HG03095 (cell line): ENCODE data around the gene MITF.

ENCODE experiments used
- ATAC-seq: cut with Tn5 transposase; IDR thresholded peaks from one replicate; pipeline ENCODE4 v1.9.1; 2021; ENCODE audit warnings: moderate library complexity; ENCODE audit not compliant: unreplicated experiment

MITF gene

DNA sequence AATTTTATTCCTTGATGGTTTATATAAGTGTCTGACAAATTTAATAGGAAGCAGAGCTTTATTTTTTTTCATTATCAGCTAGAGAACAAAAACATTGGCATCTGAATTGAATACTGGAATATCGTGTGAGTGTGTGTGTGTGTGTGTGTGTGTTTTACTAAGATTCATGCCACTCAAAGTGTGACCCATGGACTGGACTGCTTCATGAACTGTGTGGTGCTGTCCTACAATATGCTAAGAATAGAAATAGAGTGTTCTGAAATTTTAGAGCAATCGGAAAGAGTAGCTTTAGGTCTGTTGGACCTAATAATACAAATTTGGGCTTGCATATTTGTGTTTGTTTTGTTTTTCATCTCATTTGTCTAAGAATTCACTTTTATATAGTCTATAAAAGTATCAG is 89.6 kb downstream of the MITF start:
- ATAC-seq = no peak

DNA sequence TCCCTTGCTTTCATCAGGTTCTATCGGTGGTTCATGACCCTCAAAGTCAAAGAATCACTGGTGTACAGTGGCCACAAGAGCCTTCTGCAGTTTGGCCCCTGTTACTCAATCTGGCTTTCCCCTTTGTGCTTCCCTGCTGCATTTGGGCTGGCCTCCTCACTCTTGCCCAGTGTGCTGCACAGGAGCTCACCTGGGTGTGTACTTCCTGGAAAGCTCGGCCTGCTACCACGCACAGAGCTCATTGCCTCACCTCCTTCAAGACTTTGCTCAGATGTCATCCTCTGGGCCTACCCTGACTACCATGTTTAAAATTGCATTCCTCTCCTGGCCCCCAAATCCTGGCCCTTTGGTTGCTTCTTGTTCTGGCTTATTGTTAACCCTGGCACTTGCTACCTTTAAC is 90.9 kb downstream of the MITF start:
- ATAC-seq = no peak

DNA sequence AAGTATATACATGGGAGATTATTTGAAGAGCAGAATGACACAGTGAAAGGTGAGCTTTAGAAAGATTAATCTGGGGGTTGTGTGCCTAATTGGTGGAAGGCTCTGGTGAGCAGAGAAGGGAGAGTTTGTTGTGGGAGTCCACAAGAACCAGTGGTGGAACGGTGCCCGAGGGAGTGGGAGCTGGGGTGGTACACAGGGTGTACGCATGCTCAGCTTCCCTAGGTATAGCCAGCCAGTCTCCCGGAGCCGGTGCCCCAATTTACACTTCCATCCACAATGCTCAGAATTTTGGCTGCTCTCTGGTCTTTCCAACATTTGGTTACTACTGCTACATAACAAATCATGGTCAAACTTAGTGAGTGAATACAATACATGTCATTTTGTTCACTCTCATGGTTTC is 92.5 kb downstream of the MITF start:
- no peak for ATAC-seq

DNA sequence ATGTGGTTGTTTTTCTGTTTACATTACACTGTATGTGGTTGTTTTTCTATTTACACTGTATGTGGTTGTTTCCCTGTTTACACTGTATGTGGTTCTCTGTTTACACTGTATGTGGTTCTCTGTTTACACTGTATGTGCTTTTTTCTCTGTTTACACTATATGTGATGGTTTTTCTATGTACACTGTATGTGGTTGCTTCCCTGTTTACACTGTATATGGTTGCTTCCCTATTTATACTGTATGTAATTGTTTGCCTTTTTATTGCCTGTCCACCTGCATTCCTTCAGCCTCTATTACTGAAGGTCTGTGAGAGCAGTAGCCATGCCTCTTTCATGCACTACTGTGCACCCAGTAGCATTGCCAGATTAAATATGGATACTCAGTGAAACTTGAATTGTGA is 94.3 kb downstream of the MITF start:
- no peak for ATAC-seq

DNA sequence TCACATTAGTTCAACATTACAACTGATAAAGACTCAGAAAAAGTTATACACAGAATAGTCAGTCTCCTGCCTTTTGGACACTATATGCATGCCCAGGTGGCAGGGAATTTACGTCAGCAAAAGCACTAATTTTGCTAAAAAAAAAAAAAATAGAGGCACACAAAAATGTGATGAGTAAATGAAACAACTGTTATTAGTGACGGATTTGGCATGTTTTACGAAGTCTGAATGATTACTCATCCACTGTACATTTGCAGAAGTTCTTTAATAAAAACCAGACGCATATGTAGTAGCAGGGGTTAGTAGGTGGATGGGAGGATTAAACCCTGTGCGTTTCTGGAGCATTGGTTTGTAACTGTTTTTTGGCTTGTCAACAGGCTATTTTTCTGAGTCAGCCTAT is 99.0 kb downstream of the MITF start:
- no peak for ATAC-seq

DNA sequence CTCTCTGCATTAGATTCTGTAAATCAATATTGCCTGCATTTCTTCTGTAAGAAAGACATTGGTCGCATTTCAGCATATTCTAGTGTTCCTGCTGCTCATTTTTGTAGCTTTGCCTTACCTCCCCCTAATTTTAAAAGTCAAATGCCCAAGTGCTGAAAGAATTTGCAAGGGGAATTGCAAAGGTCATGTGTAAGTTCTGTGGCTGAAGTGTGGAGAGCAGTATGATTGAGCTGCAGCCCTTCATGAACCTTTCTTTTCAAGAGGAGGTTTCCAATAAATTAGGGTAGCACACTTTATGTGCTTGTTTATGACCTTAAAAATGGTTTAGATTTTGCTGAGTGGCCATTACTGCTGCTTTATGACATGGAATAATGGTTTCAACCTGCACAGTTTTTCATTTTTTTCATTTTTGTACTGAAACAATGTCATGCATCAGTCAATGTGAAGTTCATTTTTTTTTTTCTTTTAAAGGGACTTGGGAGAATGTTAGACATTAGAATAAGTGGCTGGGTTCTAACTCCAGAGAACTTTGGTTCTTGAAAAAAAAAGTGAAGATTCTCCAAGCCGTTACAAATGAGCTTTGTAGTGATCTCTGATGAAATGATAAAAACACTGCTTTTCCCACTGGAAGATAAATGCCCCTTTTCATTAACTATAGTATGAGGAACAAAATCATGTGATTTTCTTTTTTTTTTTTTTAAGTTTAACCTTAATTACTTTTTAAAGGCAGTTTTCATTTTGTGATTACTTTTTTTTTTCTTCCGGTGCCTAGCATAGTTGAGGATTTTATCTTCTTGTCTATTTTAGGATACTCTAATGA is 99.6 kb downstream of the MITF start:
- no peak for ATAC-seq

DNA sequence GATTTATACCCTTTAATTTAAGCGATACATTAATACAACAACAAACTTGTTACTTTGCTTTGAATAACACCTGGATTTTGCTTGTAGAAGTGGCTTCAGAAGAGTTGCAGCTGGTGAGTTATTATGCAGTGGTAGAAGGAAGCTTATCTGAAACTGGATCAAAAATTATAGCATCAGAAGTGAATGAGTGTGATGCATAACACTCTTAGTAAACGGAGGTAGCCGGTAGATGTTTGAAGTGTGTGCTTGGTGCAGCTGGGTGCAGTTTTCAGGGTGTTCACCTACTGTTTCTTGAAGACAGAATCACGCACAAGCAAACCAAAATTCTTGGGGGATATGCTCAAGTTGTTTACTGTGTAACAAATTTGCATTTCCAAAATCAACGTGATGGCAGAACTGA is 103.1 kb downstream of the MITF start:
- no peak for ATAC-seq

DNA sequence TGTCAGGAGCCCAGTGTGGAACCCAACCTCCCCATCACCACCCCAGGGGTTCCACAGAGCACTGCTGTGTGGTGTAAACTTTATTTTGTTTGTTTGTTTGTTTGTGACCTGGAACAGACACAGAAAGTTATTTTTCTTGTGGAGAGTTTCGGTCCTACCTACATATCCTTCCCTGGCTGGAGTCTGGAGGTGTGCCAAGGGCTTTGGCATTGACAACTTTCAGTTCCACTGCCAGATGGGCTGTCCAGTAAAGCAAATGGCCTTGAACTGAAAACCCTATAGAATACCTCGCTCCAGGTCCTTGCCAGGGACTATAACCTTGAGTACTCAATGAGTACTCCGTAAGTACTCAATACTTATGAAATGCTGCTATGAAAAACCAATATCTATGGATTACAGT is 103.5 kb downstream of the MITF start:
- ATAC-seq = no peak

DNA sequence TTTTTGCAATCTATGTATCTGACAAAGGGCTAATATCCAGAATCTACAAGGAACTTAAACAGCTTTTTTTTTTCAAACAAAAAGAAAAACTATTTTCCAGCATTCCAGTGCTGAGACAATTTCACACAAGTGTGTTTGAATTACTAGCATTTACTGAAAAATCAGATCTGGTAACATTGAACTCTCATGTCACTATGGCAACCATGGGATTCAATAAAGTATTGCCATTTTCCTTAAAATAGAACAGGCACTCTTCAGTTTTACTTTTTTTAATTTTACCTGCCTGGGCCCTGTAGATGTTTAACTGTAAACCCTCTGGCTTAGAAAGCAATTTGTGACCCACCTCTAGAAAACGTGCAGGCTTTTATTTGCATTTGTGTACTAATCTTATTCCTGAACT is 105.4 kb downstream of the MITF start:
- no peak for ATAC-seq

DNA sequence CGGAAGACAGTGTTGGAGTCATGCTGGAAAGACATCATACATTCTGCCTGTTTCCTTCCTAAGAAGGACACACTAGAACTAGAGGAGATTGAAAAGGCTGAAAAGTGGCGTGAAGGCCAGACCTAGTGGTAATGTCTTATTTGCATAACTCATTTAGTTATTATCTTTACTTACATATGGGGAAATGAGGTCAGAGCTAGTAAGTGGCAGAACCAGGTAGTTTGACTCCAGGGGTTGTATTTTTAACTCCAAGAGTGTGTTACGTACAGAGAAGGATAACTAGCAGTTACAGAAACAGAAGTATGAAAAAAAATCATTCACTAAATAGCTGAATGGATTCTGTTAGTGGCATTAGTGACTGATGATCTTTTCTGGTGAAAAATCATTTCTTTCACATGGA is 108.0 kb downstream of the MITF start:
- no peak for ATAC-seq

DNA sequence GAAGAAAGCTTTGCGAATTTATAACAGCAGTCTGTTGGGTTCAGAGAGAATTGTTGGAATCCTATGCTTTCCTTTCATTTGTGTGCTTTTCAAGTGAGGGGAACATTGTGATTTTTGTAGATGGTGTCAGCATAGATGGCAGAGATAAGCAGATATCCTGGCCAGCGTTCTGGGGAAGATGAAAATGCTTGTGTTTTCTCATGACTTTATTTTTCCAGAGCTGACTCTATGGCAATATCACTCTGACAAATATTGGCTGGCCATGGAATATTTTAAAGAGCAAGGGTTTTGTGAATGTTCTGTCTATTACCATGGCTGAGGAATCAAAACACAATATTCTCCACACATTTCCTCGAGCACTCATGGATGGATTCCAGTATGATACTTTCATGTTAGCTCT is 108.8 kb downstream of the MITF start:
- no peak for ATAC-seq

DNA sequence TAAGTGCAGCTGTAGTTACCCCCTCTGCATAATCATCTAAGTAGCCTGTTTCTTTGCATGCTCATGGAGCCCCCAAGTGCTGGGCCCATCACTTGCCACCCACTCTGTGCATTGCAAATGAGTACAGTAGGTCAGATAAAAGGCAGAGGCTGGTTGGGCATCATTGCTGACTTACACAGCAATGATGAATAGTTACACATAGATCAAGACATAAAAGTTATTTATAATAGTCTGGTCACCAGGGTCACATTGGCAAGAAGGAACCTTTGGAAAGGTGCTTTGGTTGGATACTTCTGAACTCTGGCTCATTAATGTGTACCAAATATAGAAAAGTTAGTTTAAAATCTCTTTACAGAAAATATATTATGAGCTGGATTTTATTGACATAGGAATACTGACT is 111.6 kb downstream of the MITF start:
- ATAC-seq = no peak

DNA sequence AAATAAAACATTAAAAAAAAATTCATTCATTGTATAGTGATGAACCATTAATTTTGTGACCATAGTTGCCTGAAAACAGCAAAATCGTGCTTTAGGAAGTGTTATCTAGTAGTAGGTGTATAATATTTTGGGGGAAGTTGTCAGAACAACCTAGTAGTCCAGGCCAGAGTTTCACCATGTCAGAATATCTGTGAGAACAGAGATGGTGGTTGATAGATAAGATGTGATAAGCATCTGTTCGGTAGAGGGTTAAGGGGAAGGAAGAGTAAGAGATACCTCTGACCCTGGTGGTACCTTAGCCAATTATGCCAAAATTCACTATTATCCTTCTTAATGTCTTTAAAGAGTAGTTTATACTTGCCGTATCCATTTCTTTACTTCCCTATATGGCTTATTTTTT is 113.8 kb downstream of the MITF start:
- no peak for ATAC-seq

DNA sequence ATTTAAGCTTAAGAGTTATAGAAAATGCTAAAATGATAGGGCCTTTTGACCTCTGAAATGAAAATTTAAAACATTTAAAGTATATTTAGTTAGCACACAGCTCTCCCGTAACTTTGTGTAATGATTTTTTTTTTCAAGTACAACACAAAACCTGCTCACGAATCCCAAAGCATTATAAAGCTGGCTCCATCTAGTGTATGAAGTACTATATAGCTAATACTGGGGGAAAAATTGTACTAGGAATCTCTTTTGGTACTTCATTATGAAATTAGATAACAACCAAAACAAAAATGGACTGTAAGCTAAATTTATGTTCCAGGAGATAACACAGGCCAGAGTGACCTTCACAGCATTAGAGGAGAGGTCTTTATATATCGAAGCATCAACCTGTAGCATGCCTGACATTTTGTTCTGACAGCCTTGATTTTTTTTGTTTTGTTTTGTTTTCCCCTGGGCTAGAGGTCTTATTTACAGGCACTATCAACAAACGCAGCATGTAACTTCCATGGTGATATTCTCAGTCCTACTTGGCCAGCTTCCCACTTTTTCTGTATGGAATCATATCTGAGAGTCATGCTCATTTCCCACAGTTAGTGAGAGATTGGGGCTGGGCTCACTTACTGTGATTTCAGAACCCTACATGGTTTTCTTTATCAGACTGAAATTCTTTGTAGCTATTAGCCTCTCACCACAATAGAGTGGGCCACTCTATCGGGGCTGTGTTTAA is 116.3 kb downstream of the MITF start:
- no peak for ATAC-seq

DNA sequence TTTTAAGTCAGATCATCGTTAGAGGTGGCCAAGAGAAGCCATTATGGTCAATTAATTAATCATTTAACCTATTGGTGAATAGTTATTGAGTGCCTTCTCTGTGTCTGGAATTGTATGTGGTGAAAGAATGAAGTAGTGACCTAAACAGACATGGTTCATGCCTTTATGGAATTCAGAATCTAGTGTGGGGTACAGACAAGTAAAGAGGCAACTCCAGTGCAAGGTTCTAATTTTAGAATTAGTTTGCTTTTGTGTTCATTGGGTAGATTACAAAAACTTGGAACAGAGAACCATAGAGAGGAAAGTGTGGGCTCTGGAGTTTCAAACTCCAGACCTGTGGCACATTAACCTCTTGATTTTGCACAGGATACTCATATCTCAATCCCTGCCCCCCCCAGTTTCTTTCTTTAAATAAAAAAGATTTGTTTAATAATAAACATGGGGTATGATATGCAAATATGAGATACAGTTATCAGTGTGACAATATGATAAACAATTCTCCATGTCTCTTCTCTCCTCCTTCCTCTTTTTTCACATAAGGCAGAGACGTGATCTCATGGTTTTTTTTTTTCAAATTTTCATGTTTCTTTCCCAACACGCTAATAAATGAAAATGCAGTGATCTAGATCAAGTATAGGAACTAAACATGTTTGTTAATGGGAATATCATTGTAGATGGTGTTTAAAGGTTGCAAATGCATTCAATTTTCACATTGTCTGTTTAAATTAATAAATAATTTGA is 117.9 kb downstream of the MITF start:
- no peak for ATAC-seq

DNA sequence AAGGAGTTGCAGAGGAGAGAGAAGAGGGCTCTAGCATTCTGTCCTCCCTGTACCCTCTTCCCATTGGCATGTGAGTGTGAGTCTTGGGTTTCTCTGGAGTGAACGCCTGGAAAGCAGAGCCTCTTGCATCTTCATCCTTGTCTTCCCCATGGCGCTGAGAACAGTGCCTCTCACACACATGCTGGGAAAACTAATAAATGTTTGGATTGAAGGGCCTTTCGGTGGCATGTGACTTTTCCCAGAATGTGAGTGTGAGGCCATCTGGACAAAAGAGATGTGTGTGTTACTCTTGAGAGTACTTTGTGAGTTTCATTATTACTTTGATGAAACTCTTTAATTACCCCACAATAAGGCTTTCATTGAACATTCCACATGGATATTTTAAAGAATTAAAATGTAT is 122.3 kb downstream of the MITF start:
- no peak for ATAC-seq

DNA sequence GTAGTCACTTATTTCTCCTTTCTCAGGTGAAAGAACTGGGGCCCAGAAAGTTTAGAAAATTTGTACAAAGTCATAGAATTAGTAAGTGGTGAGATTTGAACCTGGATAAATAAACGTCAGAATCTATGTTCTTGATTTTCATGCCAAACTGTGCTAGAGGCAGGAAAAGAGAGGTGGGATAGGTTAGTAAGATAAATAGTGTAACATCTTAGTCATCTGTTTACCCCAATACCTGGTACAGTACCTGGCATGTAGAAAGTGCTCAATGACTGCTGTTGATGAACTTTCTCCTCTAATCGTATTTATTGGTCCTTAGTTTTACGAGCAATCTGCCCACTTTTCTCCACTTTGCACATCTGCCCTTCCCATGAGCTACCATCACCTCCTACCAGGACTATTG is 124.9 kb downstream of the MITF start:
- ATAC-seq = no peak

DNA sequence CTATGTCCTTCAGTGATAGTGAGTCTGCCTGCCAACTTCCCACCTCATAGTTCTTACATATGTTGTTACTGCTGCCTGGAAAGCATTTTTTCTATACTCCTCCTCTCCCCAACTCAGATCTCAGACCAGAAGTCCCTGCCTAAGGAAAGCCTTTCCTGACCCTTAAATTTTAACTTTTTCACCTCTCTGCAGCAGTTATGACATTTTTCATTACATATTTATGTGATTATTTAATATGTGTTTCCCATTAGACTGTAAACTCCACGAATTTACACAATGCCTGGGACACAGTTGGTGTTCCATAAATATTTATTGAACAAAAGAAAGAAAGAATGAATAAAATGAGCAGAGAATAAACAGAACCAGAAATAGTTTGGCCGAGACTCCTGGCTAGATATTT is 125.5 kb downstream of the MITF start:
- no peak for ATAC-seq

DNA sequence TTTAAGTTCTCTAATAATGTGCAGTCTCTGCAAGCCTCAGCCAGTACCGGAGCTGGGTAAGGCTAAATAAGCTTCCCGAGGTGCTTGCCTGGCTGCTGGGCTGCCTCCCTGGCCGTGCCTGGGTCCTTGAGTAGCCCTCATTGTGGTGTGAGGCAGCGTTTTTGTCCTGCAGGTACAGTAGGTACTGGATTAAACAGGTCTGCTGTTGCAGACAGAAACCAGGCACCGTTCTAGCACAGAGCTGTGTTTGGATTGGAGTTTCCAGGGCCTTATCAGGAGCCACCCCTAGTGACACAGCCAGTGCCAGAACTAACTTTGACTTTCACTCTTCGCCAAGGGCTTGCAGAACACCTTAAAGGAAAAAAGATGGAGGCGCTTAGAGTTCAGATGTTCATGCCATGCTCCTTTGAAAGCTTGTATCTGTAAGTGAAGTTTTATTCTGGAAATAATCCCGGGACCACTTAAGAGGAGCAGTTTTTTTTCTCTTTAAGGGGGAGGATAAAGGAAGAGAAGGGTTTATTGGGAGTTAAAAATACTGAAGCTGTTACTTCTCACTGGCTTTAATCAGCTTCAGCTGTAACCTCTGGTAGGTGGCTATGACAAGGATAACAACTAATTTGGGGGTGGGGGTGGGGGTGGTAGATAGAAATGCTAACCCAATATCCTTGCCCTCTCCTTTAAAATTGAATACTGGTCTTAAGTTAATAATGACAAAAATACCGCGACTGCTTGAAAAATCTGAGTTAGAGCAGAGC is 126.8 kb downstream of the MITF start:
- no peak for ATAC-seq

DNA sequence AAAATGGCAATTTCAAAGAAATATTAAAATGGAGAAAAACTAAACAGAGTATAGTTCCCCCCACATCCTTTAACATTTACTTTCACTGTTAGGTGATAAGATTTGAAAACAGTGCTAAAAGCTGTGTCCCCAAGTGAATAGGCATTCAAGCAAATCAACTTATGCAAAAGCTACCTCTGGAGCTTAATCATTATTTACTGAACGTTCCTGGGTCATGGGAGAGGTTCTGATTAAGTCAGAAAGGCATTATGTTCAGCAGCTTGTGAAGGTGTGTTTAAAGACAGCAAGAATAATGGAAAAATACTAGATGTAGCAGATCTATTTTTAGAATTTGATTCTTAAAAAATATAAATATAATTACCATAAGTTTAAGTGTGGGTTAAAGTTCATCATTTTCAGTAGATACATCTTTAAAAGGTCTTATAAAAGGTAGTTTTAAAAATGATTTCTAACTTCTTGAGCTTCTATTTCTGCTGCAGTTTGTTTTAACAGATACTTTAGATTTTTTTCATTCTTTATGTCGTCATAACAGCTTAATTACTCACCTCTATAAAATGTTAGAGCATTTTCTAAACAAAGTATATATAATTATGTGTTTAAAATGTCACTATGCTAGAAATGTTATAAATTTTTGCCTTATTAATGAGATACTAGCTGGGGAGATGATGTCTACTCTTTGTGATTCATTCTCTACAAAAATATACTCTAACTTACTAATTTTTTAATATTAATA is 127.9 kb downstream of the MITF start:
- no peak for ATAC-seq
